ENCODE data around the gene NFATC3.
A peak's percentile ranks its signal among the peaks of the same experiment; 100 is the strongest.

Gene NFATC3

DNA sequence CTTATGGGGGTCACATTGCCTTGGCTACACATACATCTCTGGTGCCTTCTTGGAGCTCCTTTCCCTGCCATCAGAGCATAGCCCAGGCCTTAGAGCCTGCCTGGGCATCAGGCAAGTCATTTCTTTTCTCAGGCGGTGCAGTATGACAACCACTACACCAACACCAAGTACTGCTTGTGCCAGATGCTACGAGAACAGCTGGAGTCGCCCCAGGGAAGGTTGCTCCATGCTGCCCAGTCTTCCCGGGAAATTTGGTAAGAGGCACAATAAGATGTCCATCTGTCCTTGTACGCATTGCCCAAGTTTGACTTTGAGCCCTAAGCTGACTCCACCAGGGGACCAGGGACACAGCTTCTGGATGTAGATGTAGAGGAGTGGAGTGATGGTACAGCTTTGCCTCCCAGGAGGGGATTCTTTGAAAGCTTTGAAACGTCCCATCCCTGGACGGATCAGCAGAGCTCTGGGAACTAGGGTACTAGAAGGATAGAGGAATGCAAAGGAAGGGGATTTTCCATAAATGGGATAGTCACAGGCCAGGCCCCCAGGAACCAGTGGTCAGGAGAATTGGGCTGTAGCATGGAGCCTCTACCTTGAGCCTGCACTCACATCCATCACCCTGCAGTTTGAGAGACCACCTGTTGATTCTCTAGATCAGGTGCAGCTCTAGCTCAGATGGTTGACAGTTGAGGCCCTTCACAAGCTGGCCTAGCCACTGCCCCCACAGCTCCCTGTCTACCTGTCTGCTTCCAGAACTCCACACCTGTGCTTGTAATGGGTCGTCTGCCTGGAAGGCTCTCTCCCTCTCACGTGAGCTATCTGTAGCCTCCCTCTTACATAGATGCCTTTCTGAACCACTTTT lies 11.0 kb upstream of the NFATC3 start:
- no peak for DNase-seq (ENCODE audit: low read depth)

DNA sequence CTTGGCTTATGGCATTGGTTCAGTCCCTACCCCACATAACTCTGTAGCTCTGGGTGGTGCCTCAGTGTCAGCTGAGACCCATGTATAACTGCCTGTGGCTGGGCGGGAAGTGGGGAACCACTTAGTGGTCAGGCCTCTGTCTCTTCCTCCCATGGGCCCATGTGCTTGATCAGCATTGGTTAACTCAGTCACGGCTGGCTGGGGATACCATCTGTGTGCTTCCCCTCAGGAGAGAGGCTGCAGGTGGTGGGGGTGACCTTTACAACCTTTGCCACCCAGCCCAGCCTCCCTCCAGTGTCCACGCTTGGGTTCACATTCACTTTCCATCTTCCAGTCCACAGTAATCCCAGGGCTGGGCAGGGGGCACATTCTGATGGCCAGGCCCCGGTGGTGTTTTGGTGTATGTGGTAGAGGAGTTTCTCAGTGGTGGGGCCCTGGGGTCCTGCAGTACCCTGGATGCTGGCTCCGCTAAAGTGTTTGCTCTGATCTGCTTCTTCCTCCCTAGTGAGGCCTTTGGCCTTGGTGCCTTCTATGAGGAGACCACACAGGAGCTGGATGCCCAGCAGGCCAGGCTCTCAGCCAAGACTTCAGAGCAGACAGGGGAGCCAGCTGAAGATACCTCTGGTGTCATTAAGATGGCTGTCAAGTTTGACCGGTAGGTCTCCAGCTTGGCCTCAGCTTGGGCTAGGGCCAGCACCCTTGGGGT lies 10.2 kb upstream of the NFATC3 start:
- DNase-seq (ENCODE audit: low read depth): no peak

DNA sequence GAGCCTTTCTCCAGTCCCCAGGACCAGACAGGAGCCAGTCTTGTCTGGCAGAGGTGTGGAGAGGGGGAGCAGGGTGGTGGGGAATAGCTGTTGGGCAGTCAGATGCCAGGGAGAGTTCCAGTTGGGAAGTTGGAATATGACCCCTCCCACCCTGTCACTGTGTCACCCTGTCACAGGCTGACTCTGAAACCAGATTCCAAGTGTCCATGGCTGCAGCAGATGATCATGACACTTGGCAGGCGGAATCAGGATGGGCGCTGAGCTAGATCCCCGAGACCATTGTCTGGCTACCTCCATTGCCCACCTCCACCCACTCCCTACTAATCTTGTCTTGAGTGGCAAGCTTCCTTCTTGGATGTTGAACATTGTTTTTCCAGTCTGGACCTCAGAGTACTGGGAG lies 9.2 kb upstream of the NFATC3 start:
- no peak for DNase-seq (ENCODE audit: low read depth)

DNA sequence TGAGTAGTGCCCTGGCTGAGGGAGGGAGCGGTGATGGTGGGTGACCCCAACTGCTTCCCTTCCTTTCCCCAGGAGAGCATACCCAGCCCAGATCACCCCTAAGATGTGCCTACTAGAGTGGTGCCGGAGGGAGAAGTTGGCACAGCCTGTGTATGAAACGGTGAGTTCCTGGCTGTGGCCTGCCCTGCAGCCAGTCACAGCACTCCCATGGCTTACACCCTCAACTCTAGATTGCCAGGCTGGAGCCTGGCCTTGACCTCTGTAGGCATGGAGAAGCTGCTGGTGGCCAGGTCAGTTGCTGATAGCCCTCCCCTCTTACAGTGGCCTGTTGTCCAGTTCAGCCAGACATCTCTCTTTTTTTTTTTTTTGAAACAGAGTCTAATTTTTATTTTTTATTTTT lies 8.6 kb upstream of the NFATC3 start:
- no peak for DNase-seq (ENCODE audit: low read depth)

DNA sequence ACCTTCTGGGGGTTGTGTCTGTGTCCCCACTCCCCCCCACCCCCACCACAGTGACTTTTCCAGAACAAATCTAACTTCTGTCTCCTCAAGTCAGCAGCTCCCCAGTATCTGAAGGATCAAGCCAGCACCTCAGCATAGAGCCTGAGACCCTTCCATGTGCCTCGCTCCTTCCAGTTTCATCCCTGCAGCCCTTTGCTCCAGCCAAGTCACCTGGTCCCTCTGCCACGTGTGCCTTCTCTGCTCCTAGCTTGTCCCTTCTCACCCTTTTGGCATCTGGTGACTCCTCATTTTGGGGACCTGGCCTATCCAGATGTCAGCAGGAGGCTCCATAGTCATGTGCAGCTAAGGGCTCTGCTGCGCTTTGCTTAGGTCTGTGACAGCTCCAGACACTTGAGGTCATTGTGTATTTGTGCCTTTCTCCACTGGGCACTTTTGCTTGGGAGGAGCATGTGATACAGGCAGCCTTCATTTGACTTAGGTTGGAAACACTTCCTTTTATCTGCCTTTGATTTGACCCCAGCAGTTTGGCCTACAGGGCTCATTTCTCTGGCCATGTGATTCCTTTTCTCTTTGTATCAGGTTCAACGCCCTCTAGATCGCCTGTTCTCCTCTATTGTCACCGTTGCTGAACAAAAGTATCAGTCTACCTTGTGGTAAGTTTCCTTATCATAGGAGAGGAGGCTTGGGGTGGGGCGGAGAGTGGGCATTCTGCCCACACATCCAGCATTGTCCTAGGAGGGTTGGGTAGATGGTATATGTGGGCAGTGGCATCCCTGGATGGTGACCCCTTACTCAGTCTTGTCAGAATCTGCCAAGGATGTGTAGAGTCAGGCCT lies 7.1 kb upstream of the NFATC3 start:
- no peak for DNase-seq (ENCODE audit: low read depth)

DNA sequence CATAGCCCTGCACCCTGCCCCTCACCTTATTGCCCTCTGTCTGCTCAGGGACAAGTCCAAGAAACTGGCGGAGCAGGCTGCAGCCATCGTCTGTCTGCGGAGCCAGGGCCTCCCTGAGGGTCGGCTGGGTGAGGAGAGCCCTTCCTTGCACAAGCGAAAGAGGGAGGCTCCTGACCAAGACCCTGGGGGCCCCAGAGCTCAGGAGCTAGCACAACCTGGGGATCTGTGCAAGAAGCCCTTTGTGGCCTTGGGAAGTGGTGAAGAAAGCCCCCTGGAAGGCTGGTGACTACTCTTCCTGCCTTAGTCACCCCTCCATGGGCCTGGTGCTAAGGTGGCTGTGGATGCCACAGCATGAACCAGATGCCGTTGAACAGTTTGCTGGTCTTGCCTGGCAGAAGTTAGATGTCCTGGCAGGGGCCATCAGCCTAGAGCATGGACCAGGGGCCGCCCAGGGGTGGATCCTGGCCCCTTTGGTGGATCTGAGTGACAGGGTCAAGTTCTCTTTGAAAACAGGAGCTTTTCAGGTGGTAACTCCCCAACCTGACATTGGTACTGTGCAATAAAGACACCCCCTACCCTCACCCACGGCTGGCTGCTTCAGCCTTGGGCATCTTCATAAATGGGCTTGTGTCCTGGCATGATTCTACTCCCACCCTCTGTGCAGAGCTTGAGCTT lies 6.3 kb upstream of the NFATC3 start:
- no peak for DNase-seq (ENCODE audit: low read depth)

DNA sequence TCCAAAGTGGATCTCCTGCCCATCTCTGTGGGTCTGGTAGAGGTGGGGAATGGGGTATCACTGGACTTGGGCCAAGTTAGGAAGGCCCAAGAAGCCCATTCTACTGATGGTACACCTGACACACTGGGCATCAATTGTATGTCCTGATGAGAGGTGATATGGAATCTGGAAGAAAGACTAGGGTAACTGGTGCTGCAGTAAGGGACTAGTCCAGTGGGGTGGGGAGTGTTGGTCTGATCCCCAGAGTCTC lies 5.9 kb upstream of the NFATC3 start:
- DNase-seq (ENCODE audit: low read depth): no peak

DNA sequence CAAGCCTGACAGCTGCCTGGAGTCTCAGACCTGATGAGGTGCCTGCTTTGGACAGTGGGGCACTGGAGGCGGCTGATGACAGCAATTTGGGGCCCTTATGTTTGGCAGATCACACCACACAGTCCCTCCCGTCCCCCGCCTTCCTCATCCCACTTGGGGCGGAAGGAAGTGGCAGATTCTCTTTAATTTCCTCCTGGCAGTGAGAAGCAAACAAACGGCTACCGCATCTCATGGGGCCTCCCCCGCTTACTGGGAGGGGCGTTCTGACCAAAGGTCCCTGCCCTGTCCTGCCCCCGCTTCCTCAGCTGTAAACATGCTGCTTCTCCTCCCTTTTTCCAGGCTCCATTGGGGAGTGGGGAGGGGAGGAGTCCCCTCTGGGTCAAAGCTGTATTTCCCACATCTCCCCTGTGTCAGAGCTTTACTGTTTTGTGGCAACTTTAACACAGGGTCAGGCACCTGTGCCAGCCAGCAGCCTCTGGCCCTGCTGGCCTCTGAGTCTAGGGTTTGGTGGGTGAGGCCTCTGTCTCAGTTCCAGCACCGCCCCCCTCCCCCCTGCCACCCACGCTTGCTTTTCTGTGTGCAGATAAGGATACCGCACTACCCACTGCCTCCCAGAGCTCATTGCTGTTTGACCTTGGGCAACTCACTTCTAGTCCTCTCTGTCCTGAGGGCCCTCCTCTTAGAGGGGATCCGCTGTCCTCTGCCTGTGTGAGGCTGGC lies 5.4 kb upstream of the NFATC3 start:
- DNase-seq (ENCODE audit: low read depth): peak; percentile 45

DNA sequence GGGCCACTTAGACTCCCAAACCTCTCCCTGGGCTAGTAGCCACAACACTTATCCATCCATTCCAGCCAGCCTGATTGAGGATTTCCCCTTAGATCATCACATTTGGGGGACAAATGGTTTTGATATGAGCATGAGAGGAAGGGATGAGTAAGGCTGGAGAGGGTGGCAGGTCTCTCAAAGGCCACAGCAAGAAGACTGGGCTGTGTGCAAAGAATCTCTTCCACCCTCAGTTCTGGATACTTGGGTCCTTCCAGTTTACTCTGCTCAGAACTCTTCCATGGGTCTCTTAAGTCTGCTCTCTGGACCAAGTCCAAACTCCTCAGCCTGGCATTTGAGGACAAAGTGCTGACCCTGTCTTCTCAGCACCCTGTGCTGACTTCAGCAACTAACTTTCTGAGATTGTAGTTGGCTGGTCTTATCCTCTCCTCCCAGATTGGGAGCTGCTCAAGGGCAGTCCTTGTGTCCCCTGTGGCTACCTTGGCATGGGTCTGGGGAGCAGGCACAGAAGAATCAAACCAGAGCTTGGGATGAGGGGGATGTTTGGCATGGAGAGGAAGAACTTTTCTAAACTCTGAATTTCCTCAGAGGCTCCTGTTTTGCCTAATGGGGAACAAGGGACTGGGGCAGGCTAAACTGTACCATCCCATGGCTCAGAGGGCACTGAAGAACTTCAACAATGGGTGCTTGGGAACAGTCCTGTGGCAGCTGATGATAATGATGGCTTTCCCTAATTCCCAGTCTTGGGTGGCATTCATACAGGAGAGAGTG lies 3.1 kb upstream of the NFATC3 start:
- DNase-seq (ENCODE audit: low read depth): no peak

DNA sequence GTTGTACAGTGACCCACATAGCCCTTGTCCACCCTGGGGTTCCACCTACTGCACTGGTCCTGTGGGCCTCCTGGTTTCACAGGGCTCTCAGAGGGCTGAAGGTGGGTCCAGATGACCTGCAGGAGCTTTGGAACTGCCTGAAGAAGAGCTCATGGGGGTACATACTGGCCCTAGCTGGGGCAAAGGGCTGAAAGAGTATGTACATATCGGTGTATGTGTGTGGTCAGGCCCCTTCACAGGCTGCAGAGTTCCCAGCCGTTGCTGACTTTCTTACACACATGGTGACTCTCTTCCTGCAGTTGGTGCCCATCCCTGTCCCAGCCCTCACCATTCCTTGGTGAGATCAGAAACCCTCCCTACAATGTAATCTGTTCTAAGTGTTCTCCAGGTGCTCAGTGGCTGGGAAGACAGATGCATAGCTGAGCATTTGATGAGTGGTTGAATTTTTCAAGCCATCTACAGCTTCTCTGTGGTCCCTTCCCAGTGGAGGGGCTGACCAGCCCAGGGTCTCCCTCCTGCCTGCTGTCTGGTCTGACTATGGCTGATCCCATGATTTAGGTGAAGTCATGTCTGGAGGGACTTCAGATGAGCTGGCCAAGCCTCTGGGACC lies 2.4 kb upstream of the NFATC3 start:
- DNase-seq (ENCODE audit: low read depth): no peak

DNA sequence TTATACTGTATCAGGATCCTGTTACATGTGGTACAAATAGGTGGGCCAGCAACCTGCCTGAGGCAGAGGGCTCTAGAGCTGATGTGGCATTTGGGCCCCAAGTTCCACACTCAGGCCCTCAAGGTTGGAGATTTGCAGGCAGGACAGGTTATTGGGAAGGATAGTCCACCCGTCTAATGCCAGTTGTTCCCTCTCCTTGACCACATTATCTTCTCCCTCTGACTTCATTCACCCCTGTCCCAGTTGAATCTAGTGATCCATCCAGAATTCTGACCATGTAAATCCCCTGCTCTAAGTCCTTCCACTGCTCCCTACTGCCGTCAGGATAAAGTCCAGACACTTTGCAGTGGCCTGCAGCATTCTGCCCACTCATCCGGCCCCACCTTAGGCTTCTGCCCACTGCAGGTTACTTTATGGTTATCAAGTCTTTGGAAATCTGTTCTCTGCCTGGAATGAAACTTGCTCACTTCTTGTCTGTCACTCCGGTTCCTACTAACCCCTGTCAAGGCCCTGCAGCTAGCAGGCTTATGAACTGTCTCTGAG lies 1.9 kb upstream of the NFATC3 start:
- no peak for DNase-seq (ENCODE audit: low read depth)

DNA sequence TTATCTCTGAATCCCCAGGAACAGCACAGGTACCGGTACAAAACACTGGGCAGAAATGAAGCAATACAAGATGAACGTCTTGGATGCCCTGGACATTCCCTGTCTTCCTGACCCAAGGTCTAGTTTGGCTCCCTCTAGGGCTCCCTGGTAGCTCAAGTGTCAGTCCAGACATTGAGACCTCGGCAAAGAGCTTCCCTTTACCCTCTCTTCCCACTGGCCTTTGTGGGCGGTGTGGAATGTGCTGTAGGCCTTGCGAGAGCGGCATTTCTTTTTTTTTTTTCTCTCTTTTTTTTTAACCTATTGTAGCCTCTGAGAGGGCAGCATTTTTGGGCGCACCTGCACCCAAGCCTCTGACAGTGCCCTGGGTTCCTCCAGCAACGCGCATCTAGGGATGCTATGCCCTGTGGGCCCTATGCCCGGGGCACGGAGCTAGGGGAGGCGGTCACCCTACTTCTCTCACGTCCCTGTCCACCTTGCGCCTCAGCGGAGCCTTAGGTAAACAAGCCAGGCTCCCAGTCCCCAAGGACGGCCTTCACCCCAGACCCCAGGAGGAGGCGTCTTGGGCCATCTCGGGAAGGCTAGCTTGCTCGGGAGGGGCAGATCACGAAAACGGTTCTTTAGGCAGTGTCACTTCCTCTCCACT lies 1.2 kb upstream of the NFATC3 start:
- DNase-seq (ENCODE audit: low read depth): peak; percentile 49

DNA sequence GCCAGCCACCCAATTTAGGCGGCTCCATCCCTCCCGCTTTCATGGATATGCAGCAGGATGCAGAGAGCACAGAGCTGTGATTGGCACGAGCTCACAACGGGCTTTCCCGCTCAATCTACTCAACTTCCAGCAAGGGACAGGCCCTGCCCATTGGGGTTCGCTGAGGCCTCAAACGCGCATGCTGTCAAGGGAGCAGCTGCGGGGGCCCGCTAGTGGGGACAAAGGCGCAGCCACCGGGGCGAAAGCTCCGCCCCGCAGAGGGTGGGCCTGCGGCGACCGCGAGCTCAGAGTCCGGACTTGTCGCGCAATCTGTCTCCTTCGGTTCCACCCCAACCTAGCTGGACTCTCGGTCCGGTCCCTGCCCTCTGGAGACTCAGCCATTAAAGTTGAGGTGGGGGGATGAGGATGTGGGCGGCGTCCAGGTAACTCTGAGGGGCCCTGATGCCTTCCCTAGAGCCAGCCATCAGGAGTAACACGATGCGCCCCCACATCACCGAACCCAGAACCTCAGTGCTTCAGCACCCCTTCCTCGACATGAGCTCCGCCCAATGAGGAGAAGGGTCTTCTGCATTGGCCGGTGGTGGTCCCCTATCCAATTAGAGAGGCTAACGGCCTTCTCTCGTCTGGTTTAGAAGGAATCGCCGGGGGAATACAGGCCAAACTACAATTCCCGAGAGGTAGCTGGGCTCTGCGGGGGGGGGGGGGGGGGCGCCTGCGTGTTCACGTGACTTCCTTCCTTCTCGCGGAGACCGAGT lies 489 bp upstream of the NFATC3 start:
- peak; percentile 56 for DNase-seq (ENCODE audit: low read depth)

DNA sequence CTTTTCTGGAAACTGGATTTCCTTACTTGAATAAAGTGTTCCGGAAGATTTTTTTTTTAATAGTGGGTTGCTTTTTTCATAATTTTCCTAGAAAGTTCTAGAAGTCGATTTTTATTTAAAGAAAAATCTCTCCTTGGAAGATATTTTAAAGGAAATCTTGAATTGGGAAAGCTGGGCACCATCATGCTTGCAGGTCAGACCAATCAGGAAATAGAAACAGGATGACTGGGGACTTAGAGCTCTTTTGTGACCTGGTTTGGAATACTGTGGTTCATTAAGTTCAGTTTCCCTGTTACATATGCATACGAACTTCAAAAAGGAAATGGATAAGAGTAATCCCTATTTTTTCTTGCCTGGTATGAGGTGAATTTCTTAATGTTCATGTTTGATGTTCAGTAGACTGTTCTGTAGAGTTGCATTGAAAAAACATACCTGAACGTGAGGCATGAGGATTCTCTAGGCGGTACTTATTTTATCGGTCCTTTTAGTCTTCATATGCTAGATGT lies 1.2 kb downstream of the NFATC3 start:
- DNase-seq (ENCODE audit: low read depth): peak; percentile 53

DNA sequence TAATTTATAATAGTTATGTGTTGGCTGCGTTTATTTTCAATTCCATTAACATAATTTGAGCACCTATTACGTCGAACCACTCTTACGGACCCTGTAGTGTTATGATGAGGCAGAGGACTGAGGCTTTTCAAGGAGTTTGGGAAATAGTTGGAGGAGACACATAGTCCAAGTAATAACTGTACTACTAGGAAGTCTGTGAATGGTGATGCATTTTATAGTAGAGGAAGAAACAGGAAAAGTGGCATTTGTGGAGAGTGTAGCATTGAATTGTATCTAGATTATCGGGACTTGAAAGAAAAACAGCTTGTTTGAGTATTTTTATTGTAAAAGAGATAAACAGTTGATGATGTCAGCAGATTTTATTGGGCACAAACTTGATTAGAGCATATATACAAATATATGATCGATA lies 1.7 kb downstream of the NFATC3 start:
- DNase-seq (ENCODE audit: low read depth): no peak

DNA sequence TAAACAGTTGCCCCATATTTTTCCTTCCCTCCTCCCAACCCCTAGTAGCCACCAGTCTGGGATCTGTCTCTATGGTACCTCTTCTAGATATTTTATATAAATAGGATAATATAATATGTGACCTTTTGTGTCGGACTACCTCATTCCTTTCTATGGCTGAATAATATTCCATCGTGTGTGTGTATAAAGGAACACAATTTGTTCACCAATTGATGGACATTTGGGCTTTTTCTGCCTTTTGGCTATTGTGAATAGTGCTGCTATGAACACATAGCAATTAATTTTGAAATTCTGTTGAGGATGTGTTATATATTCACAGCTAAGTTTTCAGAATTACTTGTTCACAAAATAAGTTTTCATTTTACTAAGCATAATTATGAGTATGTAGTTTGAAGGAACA lies 2.5 kb downstream of the NFATC3 start:
- no peak for DNase-seq (ENCODE audit: low read depth)

DNA sequence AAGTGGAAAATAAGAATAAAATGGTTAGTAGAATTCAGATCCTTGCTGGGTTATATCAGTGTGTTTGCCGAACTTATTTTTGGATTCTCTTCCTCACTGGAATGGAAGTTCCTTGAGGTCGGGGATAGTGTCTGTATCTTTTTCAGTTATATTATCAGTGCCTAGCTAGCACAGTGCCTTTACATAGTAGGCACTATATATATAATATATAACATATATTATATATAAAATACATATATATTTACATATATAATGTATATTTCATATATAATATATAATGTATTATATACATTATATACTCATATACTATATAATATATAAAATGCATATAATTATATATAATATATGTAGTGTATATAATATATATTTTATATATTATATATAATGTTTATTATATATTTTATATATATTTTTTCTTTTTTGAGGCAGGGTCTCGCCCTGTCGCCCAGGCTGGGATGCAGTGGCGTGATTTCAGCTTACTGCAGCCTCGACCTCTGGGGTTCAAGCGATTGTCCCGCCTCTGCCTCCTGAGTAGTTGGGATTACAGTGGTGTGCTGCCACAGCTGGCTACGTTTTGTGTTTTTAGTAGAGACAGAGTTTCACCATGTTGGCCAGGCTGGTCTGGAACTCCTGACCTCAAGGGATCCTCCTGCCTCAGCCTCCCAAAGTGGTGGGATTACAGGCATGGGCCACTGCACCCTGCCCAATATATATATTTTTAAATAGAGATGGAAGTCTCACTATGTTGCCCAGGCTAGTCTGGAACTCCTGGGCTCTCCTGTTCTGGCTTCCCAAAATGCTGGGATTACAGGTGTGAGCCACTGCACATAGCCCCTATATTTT lies 3.2 kb downstream of the NFATC3 start:
- DNase-seq (ENCODE audit: low read depth): no peak

DNA sequence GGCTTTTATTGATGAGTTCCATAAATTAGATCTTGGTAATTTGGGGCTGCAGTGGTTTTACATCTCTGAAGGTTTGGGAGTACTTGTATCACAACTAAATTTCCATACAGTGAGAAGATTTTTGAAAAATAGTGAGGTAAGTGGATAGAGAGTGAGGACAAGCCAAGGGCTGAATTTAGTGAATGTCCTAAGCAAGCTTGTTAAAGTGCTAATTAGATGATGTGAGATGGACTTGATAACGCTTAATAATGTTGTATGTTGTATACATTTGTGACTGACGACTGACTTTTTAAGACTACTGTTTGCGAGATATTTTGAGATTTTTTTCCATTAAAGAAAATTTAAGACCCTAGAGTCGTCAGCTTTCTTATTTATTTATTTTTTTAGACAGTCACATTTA lies 3.9 kb downstream of the NFATC3 start:
- no peak for DNase-seq (ENCODE audit: low read depth)
